ENCODE measurements around the gene ELOA.

GRCh38 chr1:23752909-23753308 is 9.6 kb downstream of the ELOA start:
- no peak for TF ChIP-seq CTCF (conservative IDR thresholded peaks at IDR 0.05; ENCODE audit: low read depth in 2 of 2)
- TF ChIP-seq CREB1 (CRISPR knock-in tag; IDR thresholded peaks at IDR 0.05; ENCODE audit: low read depth): no peak
- TF ChIP-seq EZH2 (IDR thresholded peaks at IDR 0.05; ENCODE audit: low read depth, unreplicated experiment): no peak
- TF ChIP-seq REST (IDR thresholded peaks at IDR 0.05; ENCODE audit: unreplicated experiment): no peak
- TF ChIP-seq EZH2phosphoT487 (IDR thresholded peaks at IDR 0.05; ENCODE audit: unreplicated experiment): no peak
- no peak for TF ChIP-seq POLR2AphosphoS5 (IDR thresholded peaks at IDR 0.05; ENCODE audit: low read depth)
- no peak for TF ChIP-seq ZNF114 (CRISPR knock-in tag; IDR thresholded peaks at IDR 0.05)
